ENCODE data around the gene SIRPB2. TPM values are rescaled to one million over a fixed set of nuclear protein-coding genes. Genes with fewer than 3 reads are reported as not detected.

The SIRPB2 gene
- total RNA-seq, 4 donors from 2014 or later, result 0.94 to 6.2 (median 1.5) TPM

DNA sequence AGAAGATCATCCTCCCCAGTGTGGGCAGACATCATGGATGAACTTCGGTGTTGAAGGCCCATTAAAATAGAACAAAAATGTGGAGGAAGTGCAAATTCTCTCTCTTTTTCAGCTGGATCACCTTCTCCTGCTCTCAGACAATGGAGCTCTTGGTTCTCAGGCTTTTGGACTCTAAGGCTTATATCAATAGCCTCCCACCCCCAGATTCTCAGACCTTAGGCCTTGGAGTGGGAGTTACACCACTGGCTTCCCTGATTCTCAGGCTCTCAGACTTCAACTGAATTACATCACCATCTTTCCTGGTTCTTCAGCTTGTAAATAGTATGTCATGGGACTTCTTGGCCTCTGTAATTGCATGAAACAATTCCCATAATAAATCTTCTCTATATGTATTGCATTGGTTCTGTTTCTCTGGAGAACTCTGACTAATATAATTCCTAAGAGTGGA is 61.2 kb downstream of the SIRPB2 start:
- Histone ChIP-seq H3K36me3 (peaks cover 0 to 9% of the 10 kb centered on the region in 2 donors), H3K4me3 (no peak overlapping the region), H3K4me1 (peaks cover 0 to under 1% of the 10 kb centered on the region in 2 donors), H3K27ac (no peak overlapping the region), H3K9me3 (no peaks in the 10 kb centered on the region), H3K27me3 (no peaks in the 10 kb centered on the region)
- ATAC-seq (no peak), DNase-seq (no peak)
- in situ Hi-C loops (cut with MboI; ENCODE audit: low sequenced_read_pairs in 4 of 4), result loop anchor here in 2 of 4 donors (10.0 kb wide), 1 partner anchor 115 kb away; no protein-coding TSS in a partner anchor
- intact Hi-C loops (cut with DNase I; ENCODE audit: low total_unique reads), result no loop called here
- TF ChIP-seq, protein P1, sequence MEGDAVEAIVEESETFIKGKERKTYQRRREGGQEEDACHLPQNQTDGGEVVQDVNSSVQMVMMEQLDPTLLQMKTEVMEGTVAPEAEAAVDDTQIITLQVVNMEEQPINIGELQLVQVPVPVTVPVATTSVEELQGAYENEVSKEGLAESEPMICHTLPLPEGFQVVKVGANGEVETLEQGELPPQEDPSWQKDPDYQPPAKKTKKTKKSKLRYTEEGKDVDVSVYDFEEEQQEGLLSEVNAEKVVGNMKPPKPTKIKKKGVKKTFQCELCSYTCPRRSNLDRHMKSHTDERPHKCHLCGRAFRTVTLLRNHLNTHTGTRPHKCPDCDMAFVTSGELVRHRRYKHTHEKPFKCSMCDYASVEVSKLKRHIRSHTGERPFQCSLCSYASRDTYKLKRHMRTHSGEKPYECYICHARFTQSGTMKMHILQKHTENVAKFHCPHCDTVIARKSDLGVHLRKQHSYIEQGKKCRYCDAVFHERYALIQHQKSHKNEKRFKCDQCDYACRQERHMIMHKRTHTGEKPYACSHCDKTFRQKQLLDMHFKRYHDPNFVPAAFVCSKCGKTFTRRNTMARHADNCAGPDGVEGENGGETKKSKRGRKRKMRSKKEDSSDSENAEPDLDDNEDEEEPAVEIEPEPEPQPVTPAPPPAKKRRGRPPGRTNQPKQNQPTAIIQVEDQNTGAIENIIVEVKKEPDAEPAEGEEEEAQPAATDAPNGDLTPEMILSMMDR (IDR thresholded peaks at IDR 0.05 in 4 of 5, conservative IDR thresholded peaks at IDR 0.05 in 1 of 5), result no peak
- TF ChIP-seq POLR2A (IDR thresholded peaks at IDR 0.05), result no peak

DNA sequence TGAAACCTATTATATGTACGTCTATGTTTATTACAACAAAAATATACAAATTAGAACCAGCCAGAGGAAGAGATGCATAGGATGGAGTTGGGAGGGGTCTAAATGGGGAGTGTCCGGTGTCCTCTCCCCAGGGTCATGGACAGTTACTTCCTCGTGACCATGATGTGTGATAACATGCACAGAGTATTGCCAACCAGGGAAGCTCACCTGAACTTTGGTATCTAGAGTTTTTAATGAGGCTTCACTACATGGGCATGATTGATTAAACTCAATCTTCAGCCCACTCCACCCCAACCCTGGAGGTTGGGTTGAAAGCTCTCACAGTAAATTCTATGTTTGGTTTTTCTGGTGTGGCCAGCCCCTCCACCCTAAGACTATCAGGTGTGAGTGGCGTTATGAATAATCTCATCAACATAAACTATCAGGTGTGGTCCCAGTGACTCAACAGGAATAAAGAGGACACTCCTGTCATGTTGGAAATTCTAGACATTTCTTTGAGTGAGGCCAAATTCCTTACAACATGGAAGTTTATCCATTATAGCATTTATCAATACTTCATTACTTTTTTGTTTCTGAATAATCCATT is 62.0 kb downstream of the SIRPB2 start:
- H3K9me3 ChIP-seq, result no peaks in the 10 kb centered on the region
- DNase-seq (no peak), ATAC-seq (no peak)
- intact Hi-C loops (cut with DNase I; ENCODE audit: low total_unique reads) (no loop called here), in situ Hi-C loops (cut with MboI; ENCODE audit: low sequenced_read_pairs in 4 of 4) (no loop called here)
- H3K27me3 ChIP-seq, result no peaks in the 10 kb centered on the region
- H3K27ac ChIP-seq, result no peak overlapping the region
- H3K4me1 ChIP-seq, result no peaks in the 10 kb centered on the region
- TF ChIP-seq, protein P1 (IDR thresholded peaks at IDR 0.05 in 4 of 5, conservative IDR thresholded peaks at IDR 0.05 in 1 of 5), result no peak
- TF ChIP-seq POLR2A (IDR thresholded peaks at IDR 0.05), result no peak
- H3K4me3 ChIP-seq, result no peak overlapping the region
- peaks cover 0 to under 1% of the 10 kb centered on the region in 2 donors for H3K36me3 ChIP-seq

DNA sequence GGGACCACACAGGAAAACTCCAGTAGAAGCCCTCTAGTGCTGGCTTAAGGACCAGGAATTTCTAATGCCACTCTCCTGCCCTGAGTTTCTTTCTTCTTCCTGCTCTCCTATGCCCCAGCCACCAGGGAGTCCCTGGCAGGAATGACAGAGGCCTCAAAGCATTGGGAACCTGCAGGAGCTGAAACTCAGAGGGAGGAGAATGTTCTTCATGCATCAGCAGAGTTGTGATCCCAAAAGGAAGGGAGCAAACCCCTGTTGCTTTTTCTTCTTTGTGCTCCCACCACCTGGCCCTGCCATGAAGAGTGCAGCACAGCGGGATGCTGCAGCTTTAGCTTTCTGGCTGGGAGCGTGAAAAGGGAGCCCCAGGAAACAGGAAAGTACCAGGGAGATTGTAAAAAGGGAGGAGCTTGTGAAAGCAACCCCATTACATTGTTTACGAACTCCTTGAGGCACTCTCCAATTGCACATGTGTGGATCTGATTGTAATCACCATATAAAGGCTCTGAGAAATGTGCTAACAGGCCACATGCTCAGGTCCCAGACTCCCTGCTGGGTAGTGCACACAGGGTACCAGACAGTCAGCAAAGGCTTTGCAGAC is 63.7 kb downstream of the SIRPB2 start:
- Histone ChIP-seq H3K27me3 (no peaks in the 10 kb centered on the region), H3K36me3 (no peaks in the 10 kb centered on the region), H3K4me3 (no peak overlapping the region), H3K27ac (no peak overlapping the region), H3K9me3 (no peaks in the 10 kb centered on the region), H3K4me1 (no peaks in the 10 kb centered on the region)
- no peak for DNase-seq
- in situ Hi-C loops (cut with MboI; ENCODE audit: low sequenced_read_pairs in 4 of 4), result no loop called here
- no peak for TF ChIP-seq POLR2A (IDR thresholded peaks at IDR 0.05)
- TF ChIP-seq, protein P1 (IDR thresholded peaks at IDR 0.05 in 4 of 5, conservative IDR thresholded peaks at IDR 0.05 in 1 of 5), result no peak
- no peak for ATAC-seq
- intact Hi-C loops (cut with DNase I; ENCODE audit: low total_unique reads), result no loop called here

DNA sequence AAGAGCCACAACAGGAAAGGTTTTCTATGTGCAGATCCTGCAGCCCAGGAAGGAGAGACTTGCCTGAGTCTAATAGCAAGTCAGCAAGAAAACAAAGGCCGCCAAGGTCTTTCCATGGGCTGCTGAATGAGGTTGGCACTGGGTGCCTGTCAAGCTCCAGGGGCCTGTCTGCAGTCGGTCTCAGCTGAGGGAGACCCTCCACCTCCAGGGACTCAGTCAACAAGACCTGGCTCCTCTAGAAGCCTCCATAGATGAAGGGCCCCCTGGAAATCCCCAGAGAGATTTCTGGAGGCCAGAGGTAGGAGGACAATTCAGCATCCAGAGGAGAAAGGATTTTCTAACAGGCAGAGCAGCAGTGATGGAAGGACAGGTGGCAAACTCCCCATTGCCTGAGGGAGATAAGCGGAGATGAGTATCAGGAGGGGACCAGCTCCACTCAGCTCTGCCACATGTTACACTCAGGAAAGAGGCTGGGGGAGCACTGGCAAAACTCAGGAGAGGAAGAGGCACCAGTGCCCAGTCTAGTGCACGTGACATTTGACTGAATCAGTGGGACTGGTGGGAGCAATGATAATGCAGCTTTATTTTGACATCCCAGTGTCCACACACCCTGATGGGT is 64.9 kb downstream of the SIRPB2 start:
- no peak for TF ChIP-seq POLR2A (IDR thresholded peaks at IDR 0.05)
- TF ChIP-seq, protein P1 (IDR thresholded peaks at IDR 0.05 in 4 of 5, conservative IDR thresholded peaks at IDR 0.05 in 1 of 5), result no peak
- DNase-seq (no peak), ATAC-seq (no peak)
- intact Hi-C loops (cut with DNase I; ENCODE audit: low total_unique reads), result no loop called here
- Histone ChIP-seq H3K9me3 (no peaks in the 10 kb centered on the region), H3K4me3 (no peak overlapping the region), H3K36me3 (no peaks in the 10 kb centered on the region), H3K27me3 (no peaks in the 10 kb centered on the region), H3K27ac (no peak overlapping the region), H3K4me1 (no peaks in the 10 kb centered on the region)
- in situ Hi-C loops (cut with MboI; ENCODE audit: low sequenced_read_pairs in 4 of 4), result no loop called here

Other genes with a start within 250 kb of the SIRPB2 start
- gene SNPH, start 225.1 kb downstream of the SIRPB2 start, total RNA-seq, result 10 to 100 TPM in 3 of 4 donors, 1 to 10 TPM in 1; 3.1 to 27.4 (median 15.9) TPM
- gene SDCBP2, start 162.3 kb downstream of the SIRPB2 start, total RNA-seq, result 1 to 10 TPM; 1.3 to 2.9 (median 2.1) TPM
- gene FKBP1A, start 98.4 kb downstream of the SIRPB2 start, total RNA-seq, result 10 to 100 TPM; 27.7 to 89.4 (median 52.5) TPM
- gene NSFL1C, start 24.6 kb downstream of the SIRPB2 start, total RNA-seq, result 10 to 100 TPM; 68.0 to 91.4 (median 80.6) TPM
- gene SIRPD, start 66.3 kb upstream of the SIRPB2 start, total RNA-seq, result not detected
- 1 to 10 TPM in 2 of 4 donors, under 1 TPM in 1, not detected in 1; 0.20 to 4.4 (median 1.8) TPM for gene SIRPB1, start 128.6 kb upstream of the SIRPB2 start, total RNA-seq
- gene SIRPG, start 166.4 kb upstream of the SIRPB2 start, total RNA-seq, result not detected